Hematopoietic multipotent progenitor cell treated with erythropoietin and hydrocortisone succinate and interleukin-3 and kit ligand, for 17 days (in vitro differentiated cells): ENCODE results near the gene EPB41L2.

Experiments used
- DNase-seq: peaks from one replicate; pipeline ENCODE4 v3.0.0-alpha.2; 2015; ENCODE audit warnings: low spot score

The EPB41L2 gene

DNA sequence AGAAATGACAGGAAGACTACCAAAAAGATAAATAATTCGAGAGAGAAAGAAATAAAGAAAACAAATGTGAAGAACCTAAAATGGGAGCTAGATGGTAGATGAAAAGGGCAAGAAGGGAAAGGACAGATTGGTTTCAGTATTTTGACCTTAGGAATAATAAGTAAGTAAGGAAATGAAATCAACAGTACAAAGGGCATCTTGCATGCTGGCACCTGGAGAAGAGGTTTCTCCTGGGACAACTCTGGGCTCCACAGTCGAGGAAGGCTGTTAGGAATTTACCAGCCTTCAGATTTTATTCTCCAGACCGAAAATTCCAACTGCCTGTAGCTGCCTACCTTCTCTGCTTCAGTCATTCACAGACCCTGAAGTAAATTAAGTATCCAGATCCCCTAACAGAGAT is 155.4 kb downstream of the EPB41L2 start:
- no peak for DNase-seq

- no peak for DNase-seq
These were observed 156.2 kb downstream of the EPB41L2 start for GRCh38 chr6:130906736-130907381.

DNA sequence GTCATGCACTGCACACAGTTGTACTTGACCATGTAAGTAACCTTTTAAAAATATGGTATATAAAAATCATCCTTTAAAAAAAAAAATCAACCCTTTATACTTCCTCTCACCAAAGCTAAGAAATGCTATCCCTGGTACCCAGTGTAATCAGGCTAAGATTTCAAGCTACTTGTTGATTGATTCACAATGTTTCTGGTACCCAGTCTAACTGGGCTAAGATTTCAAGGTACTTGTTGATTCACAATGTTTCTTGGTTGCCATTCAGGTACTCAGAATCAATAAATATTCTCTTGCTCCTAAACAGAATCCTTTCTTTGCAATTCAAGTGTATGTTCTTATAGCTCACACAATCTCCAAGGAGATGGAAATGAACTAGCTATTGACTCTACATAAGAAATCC is 159.4 kb downstream of the EPB41L2 start:
- no peak for DNase-seq

DNA sequence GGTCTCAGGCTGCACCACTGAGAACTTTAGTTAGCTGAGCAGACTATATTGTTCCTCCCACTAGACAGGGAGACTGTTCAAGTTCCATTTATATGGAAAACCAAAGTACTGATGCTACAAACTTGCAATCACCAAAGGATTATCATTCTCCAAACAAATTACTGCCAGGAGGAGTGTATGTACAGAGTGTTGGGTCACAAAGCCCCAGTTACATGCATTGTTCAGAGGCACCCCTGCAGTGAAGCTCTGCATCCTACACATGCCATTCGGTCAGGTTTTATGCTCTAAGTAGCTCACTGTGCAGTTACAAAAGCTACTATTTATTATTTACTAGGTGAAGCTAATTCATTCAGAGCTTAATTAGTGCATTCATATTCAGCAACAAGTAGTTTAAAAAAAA is 160.0 kb downstream of the EPB41L2 start:
- no peak for DNase-seq

DNA sequence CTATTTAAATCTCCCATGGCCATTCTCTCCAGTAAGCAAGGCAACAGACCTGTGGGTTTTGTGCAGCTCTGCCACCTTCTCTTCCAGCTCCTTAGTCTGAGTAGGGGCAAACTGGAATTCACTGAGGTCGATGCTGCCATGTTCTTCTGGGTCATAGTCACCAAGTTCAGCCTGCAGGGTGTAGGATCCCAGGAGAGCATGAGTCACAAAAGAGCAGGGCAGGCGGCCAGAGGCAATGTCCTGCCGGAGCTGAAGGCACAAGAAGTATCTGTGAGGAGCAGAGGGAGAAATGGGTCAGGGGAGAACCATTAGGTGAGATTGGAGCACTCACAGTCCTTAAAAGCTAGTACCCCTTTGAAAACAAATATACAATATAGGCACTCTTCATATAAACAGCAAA is 162.1 kb downstream of the EPB41L2 start:
- DNase-seq: no peak

GRCh38 chr6:130896249-130896648 is 166.8 kb downstream of the EPB41L2 start:
- no peak for DNase-seq

DNA sequence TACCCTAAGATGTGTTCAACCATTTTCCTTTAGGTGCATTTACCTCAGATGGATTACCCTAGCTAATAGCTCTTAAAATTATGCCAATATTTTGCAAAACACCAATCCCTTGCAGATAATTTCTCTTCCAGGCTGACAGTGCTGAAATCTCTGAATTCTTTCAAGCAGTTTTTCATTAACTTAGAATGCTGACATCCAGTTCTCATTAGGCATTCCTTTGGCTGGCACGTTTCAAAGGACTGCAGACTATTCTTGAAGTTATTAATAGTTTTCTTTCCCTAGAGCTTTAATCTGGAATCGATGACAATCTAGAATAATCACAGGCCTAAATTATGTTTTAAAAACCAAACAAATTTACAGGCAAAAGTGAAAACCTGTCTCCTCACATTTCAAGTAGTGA is 167.5 kb downstream of the EPB41L2 start:
- DNase-seq: no peak

DNA sequence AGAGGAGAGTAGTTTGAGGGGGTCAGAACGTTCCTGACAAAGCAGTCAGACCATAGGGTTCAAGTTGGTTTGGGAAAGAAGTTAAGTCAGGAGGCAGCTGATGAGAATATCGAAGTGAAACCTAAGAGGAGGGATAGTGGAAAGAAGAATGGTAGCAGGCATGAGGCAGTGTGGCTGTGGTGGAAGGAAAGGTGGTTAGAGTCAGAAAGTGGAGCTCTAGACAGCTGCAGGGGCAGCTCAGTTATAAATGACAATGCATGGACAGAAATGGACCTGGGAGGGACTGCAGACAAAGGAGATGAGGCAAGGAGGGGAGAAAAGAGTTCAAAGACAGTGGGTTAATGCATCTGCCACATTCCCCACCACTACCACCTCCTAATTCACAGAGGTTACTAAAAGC is 169.3 kb downstream of the EPB41L2 start:
- no peak for DNase-seq

DNA sequence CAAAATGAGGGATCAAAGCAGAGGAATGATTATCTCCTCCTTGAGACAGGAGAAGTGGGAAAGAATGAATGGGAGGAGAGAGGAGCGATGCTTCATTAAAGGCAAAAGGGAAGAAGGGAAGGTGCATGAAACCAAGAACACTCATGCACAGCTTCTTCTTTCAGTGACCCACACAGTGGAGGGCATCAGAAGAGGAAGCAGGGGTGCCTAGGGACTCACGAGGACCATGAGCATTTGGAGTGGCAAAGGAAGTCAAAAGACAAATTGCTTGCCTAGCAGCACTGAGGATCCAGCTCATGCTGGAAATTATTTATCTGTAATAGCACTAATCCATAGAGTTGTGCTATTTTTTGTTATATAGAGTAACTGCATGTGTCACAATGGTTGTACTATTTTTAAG is 169.8 kb downstream of the EPB41L2 start:
- no peak for DNase-seq

- DNase-seq: no peak
These were observed 172.5 kb downstream of the EPB41L2 start for GRCh38 chr6:130890521-130890971.

GRCh38 chr6:130889423-130889822 is 173.6 kb downstream of the EPB41L2 start:
- no peak for DNase-seq

GRCh38 chr6:130888246-130888645 is 174.8 kb downstream of the EPB41L2 start:
- no peak for DNase-seq

GRCh38 chr6:130886966-130887365 is 176.1 kb downstream of the EPB41L2 start:
- no peak for DNase-seq

GRCh38 chr6:130885392-130886192 is 177.5 kb downstream of the EPB41L2 start:
- DNase-seq: peak; percentile 73

- DNase-seq: no peak
These were observed 180.7 kb downstream of the EPB41L2 start for GRCh38 chr6:130882370-130882769.

- no peak for DNase-seq
These were observed 183.2 kb downstream of the EPB41L2 start for GRCh38 chr6:130879826-130880225.

GRCh38 chr6:130873746-130874145 is 189.3 kb downstream of the EPB41L2 start:
- no peak for DNase-seq

DNA sequence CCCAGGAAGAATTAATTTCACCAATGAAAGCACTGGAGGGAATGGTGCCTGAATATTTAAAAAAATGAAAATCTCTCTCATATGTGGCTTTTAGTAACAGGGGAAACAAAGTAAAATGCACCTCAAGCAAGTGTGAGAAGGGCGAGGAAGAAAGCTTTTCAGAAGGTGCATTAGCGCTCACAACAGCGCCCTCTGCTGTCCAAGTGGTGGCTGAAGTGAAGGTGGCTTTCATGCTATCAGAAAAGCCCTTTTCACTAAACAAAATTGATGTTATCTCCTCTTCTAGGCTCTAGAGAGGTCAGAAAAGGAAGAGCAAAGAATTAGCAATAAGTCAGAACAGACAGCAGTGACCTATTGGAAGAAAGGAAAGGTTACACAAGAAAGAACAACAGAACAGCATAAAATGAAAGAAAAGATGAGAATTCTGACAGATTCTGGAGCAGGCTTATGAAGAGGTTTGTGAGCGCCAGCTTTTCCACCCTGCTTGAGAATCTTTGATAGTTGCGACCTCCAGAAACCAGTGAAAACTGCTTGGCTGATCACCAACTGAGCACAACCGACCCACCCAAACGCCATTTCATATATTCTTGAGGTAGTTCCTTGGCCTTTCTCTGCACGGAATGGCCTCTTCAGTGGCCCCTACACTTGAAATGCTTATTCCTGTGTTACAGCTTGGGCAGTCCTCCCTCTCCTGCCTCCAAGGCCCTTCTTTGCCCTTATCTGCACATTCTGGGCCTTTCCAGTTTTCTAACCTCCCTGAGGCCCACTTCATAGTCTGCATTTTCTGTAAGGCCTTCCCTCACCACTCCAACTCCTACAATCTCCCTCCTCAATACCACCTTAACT is 190.6 kb downstream of the EPB41L2 start:
- DNase-seq: peak; percentile 54

- DNase-seq: no peak
These were observed 192.7 kb downstream of the EPB41L2 start for GRCh38 chr6:130870179-130870880.

DNA sequence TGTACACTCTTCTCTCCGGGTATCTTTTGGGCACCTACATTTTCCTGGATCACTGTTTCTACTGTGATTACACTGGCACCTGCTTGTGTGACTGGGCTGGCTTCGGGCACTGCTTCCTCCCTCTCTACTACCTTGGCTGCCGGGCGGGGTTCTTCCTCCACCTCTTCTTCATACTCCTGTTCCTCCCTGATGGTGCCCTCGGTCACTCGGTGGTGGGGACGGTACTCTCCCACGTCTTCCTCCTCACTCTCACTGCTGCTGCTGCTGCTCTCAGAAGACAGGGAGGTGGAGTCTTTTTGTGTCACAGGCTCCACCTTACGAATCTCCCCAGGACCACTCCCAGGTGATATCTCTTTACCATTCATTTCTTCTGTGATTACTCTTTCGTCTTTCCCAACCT is 193.4 kb downstream of the EPB41L2 start:
- DNase-seq: no peak

DNA sequence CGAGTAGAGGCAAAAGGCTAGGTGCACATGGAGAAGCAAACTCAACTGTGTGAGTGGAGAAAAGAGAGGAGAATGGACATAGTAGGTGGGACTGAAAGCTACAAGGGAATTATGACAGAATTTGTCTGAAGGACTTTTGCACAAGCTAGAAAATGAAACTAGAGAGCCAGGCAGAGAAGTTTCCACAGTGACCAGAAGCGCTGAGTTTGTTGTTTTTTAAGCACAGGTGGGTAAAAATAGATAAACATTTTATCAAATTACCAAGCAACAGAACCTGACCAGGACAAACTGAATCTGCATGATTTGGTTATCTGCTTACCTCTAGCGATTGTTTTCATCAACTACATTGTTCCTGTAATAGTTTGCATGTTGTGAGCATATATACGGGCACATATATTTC is 197.3 kb downstream of the EPB41L2 start:
- no peak for DNase-seq

- no peak for DNase-seq
These were observed 198.7 kb downstream of the EPB41L2 start for GRCh38 chr6:130864344-130864743.
